ENCODE data around the gene OBP2A. TPM values are rescaled to one million over a fixed set of nuclear protein-coding genes. Genes with fewer than 3 reads are reported as not detected.

Gene OBP2A
- total and polyA plus RNA-seq, 2 donors (not counting 1 experiment from before 2014, with no cell fraction given), result not detected

- no peak overlapping the region for H3K27ac ChIP-seq (ENCODE audit: insufficient read depth, low read length)
- H3K36me3 ChIP-seq (ENCODE audit: control insufficient read depth, insufficient read depth, low read length), result peaks cover 8% of the 10 kb centered on the region
- no peak for DNase-seq (ENCODE audit: low read depth in 2 of 2)
- no peak overlapping the region for H3K4me3 ChIP-seq (replicated peaks in 1 of 4; ENCODE audit: control extremely low read depth in 1 of 4, insufficient read depth in 1 of 4, low read depth in 3 of 4, low read length in 4 of 4)
- H3K4me1 ChIP-seq (ENCODE audit: control insufficient read depth, extremely low read depth, insufficient read depth, low read length), result peaks cover 2% of the 10 kb centered on the region
- no peaks in the 10 kb centered on the region for H3K79me2 ChIP-seq (ENCODE audit: control insufficient read depth, insufficient read depth, low read length)
- no peak overlapping the region for H3K4me2 ChIP-seq (ENCODE audit: extremely low read depth, insufficient read depth, low read length)
- H3K9ac ChIP-seq (ENCODE audit: insufficient read depth, low read length), result no peak overlapping the region
- no peaks in the 10 kb centered on the region for H3K27me3 ChIP-seq (ENCODE audit: control insufficient read depth, insufficient read depth, low read length)
- H3K9me3 ChIP-seq (ENCODE audit: control insufficient read depth, insufficient read depth, low read depth, low read length), result no peaks in the 10 kb centered on the region
- no peak overlapping the region for H2AFZ ChIP-seq (ENCODE audit: low read length)
- TF ChIP-seq CTCF (conservative IDR thresholded peaks at IDR 0.05 in 1 of 2, IDR thresholded peaks at IDR 0.05 in 1 of 2; ENCODE audit: low read depth in 1 of 2, low read length in 2 of 2) (no peak), EZH2 (IDR thresholded peaks at IDR 0.05; ENCODE audit: low read length, missing control alignments) (no peak)
- no peaks in the 10 kb centered on the region for H4K20me1 ChIP-seq (ENCODE audit: control insufficient read depth, extremely low read depth, insufficient read depth, low read length)
Measured at GRCh38 chr9:135509458-135509857, 36.5 kb upstream of the OBP2A start.

GRCh38 chr9:135512241-135512603, 33.7 kb upstream of the OBP2A start:
- Histone ChIP-seq H2AFZ (ENCODE audit: low read length) (no peak overlapping the region), H3K9me3 (ENCODE audit: control insufficient read depth, insufficient read depth, low read depth, low read length) (no peaks in the 10 kb centered on the region), H3K4me3 (replicated peaks in 1 of 4; ENCODE audit: control extremely low read depth in 1 of 4, insufficient read depth in 1 of 4, low read depth in 3 of 4, low read length in 4 of 4) (no peak overlapping the region), H3K27ac (ENCODE audit: insufficient read depth, low read length) (no peak overlapping the region), H3K4me1 (ENCODE audit: control insufficient read depth, extremely low read depth, insufficient read depth, low read length) (peaks cover 2% of the 10 kb centered on the region), H3K27me3 (ENCODE audit: control insufficient read depth, insufficient read depth, low read length) (no peaks in the 10 kb centered on the region), H3K4me2 (ENCODE audit: extremely low read depth, insufficient read depth, low read length) (no peak overlapping the region), H3K36me3 (ENCODE audit: control insufficient read depth, insufficient read depth, low read length) (no peaks in the 10 kb centered on the region), H4K20me1 (ENCODE audit: control insufficient read depth, extremely low read depth, insufficient read depth, low read length) (no peaks in the 10 kb centered on the region), H3K9ac (ENCODE audit: insufficient read depth, low read length) (no peak overlapping the region), H3K79me2 (ENCODE audit: control insufficient read depth, insufficient read depth, low read length) (no peaks in the 10 kb centered on the region)
- TF ChIP-seq EZH2 (IDR thresholded peaks at IDR 0.05; ENCODE audit: low read length, missing control alignments) (no peak), CTCF (conservative IDR thresholded peaks at IDR 0.05 in 1 of 2, IDR thresholded peaks at IDR 0.05 in 1 of 2; ENCODE audit: low read depth in 1 of 2, low read length in 2 of 2) (no peak)
- DNase-seq (ENCODE audit: low read depth in 2 of 2), result no peak

GRCh38 chr9:135512904-135513303, 33.0 kb upstream of the OBP2A start:
- no peaks in the 10 kb centered on the region for H3K9me3 ChIP-seq (ENCODE audit: control insufficient read depth, insufficient read depth, low read depth, low read length)
- H3K79me2 ChIP-seq (ENCODE audit: control insufficient read depth, insufficient read depth, low read length), result no peaks in the 10 kb centered on the region
- no peaks in the 10 kb centered on the region for H3K27me3 ChIP-seq (ENCODE audit: control insufficient read depth, insufficient read depth, low read length)
- no peak overlapping the region for H3K4me3 ChIP-seq (replicated peaks in 1 of 4; ENCODE audit: control extremely low read depth in 1 of 4, insufficient read depth in 1 of 4, low read depth in 3 of 4, low read length in 4 of 4)
- no peak for TF ChIP-seq EZH2 (IDR thresholded peaks at IDR 0.05; ENCODE audit: low read length, missing control alignments)
- no peak for TF ChIP-seq CTCF (conservative IDR thresholded peaks at IDR 0.05 in 1 of 2, IDR thresholded peaks at IDR 0.05 in 1 of 2; ENCODE audit: low read depth in 1 of 2, low read length in 2 of 2)
- peaks cover 2% of the 10 kb centered on the region for H3K4me1 ChIP-seq (ENCODE audit: control insufficient read depth, extremely low read depth, insufficient read depth, low read length)
- peak in 1 of 2 donors; percentile 40 for DNase-seq (ENCODE audit: low read depth in 2 of 2)
- no peak overlapping the region for H3K9ac ChIP-seq (ENCODE audit: insufficient read depth, low read length)
- no peak overlapping the region for H3K27ac ChIP-seq (ENCODE audit: insufficient read depth, low read length)
- H3K4me2 ChIP-seq (ENCODE audit: extremely low read depth, insufficient read depth, low read length), result no peak overlapping the region
- no peaks in the 10 kb centered on the region for H3K36me3 ChIP-seq (ENCODE audit: control insufficient read depth, insufficient read depth, low read length)
- no peaks in the 10 kb centered on the region for H4K20me1 ChIP-seq (ENCODE audit: control insufficient read depth, extremely low read depth, insufficient read depth, low read length)
- no peak overlapping the region for H2AFZ ChIP-seq (ENCODE audit: low read length)

Data from fibroblast of lung (primary cell).